Epidermal melanocyte (primary cell): Measurements from ENCODE around the gene XKR3.
"Not testable (repeated sequence)": the region's sequence is repeated elsewhere in the genome, so short reads cannot be mapped to it uniquely, and the experiment has no call there.

ENCODE experiments used
- DNase-seq: peaks from one replicate; pipeline ENCODE4 v3.0.0; 2011; ENCODE audit warnings: low spot score; ENCODE audit not compliant: insufficient read length

XKR3 gene

GRCh38 chr22:16748160-16748929 is 76.9 kb downstream of the XKR3 start:
- not testable (repeated sequence) for DNase-seq

GRCh38 chr22:16747266-16748159 is 77.7 kb downstream of the XKR3 start:
- DNase-seq: not testable (repeated sequence)

GRCh38 chr22:16734271-16734670 is 90.9 kb downstream of the XKR3 start:
- DNase-seq: not testable (repeated sequence)
